Measurements from ENCODE around the gene PAK6. TPM values are rescaled to one million over a fixed set of nuclear protein-coding genes. Genes with fewer than 3 reads are reported as not detected.

Gene PAK6
- polyA plus RNA-seq, 3 donors, result 0.03 TPM; not detected in 2

GRCh38 chr15:40281057-40281800 lies 42.4 kb downstream of the PAK6 start:
- H3K9me3 Mint-ChIP-seq, result peaks cover 0 to 10% (median 0%) of the 10 kb centered on the region in 7 donors
- Histone ChIP-seq H3K4me2 (replicated peaks; ENCODE audit: extremely low read depth, low read length, poor library complexity, severe bottlenecking) (peak overlapping the region; percentile 97), H3K9ac (ENCODE audit: insufficient read depth, low read length, poor library complexity, severe bottlenecking) (no peak overlapping the region), H3K27me3 (ENCODE audit: control insufficient read depth in 2 of 2, insufficient read depth in 2 of 2, low read length in 2 of 2) (peaks cover 9 to 33% of the 10 kb centered on the region in 2 donors), H4K20me1 (ENCODE audit: insufficient read depth, low read length) (peaks cover 31% of the 10 kb centered on the region), H3K4me1 (ENCODE audit: control insufficient read depth in 1 of 2, insufficient read depth in 2 of 2, low read length in 2 of 2) (peaks cover 60 to 81% of the 10 kb centered on the region in 2 donors), H3K27ac (ENCODE audit: low read depth in 1 of 2, low read length in 2 of 2) (no peak overlapping the region), H3K36me3 (replicated peaks in 1 of 2; ENCODE audit: control insufficient read depth in 1 of 2, insufficient read depth in 2 of 2, low read length in 2 of 2) (peaks cover under 1 to 15% of the 10 kb centered on the region in 2 donors), H3K9me3 (replicated peaks in 1 of 2; ENCODE audit: control insufficient read depth in 1 of 2, insufficient read depth in 1 of 2, low read length in 2 of 2) (no peaks in the 10 kb centered on the region), H3K79me2 (ENCODE audit: insufficient read depth, low read length) (no peaks in the 10 kb centered on the region), H2AFZ (ENCODE audit: insufficient read depth, low read depth, low read length, poor library complexity, severe bottlenecking) (no peak overlapping the region), H3K4me3 (replicated peaks in 1 of 3; ENCODE audit: low read depth in 2 of 3, low read length in 3 of 3) (peak overlapping the region in 1 of 3 experiments; percentile 82)
- peak overlapping the region; percentile 41 to 82 for H3K4me3 Mint-ChIP-seq
- H3K36me3 Mint-ChIP-seq, result peaks cover 12 to 25% of the 10 kb centered on the region in 2 donors
- peaks cover 36 to 60% (median 48%) of the 10 kb centered on the region in 3 donors for H3K27me3 Mint-ChIP-seq (ENCODE audit: low read depth in 3 of 3)
- peaks cover 57% of the 10 kb centered on the region for H3K4me1 Mint-ChIP-seq
- DNase-seq, result no peak
- intact Hi-C loops (cut with micrococcal nuclease), result loop anchor here in 1 of 2 donors (5.0 kb wide), 1 partner anchor 56 kb away; no protein-coding TSS in a partner anchor
- peak overlapping the region in 1 of 7 donors; percentile 71 for H3K27ac Mint-ChIP-seq
- TF ChIP-seq CTCF (IDR thresholded peaks at IDR 0.05), result no peak
- 92% methylated on average over 42 of the region's 43 CpGs for WGBS (ENCODE audit: insufficient coverage)

GRCh38 chr15:40281801-40282146 lies 42.9 kb downstream of the PAK6 start:
- TF ChIP-seq CTCF (IDR thresholded peaks at IDR 0.05), result no peak
- Histone ChIP-seq H4K20me1 (ENCODE audit: insufficient read depth, low read length) (peaks cover 36% of the 10 kb centered on the region), H3K79me2 (ENCODE audit: insufficient read depth, low read length) (no peaks in the 10 kb centered on the region), H3K36me3 (replicated peaks in 1 of 2; ENCODE audit: control insufficient read depth in 1 of 2, insufficient read depth in 2 of 2, low read length in 2 of 2) (peaks cover 6 to 20% of the 10 kb centered on the region in 2 donors), H3K27ac (ENCODE audit: low read depth in 1 of 2, low read length in 2 of 2) (no peak overlapping the region), H3K4me1 (ENCODE audit: control insufficient read depth in 1 of 2, insufficient read depth in 2 of 2, low read length in 2 of 2) (peaks cover 55 to 81% of the 10 kb centered on the region in 2 donors), H3K4me2 (replicated peaks; ENCODE audit: extremely low read depth, low read length, poor library complexity, severe bottlenecking) (peak overlapping the region; percentile 97), H3K27me3 (ENCODE audit: control insufficient read depth in 2 of 2, insufficient read depth in 2 of 2, low read length in 2 of 2) (peaks cover 9 to 33% of the 10 kb centered on the region in 2 donors), H3K9me3 (replicated peaks in 1 of 2; ENCODE audit: control insufficient read depth in 1 of 2, insufficient read depth in 1 of 2, low read length in 2 of 2) (no peaks in the 10 kb centered on the region), H2AFZ (ENCODE audit: insufficient read depth, low read depth, low read length, poor library complexity, severe bottlenecking) (peak overlapping the region; percentile 90), H3K4me3 (replicated peaks in 1 of 3; ENCODE audit: low read depth in 2 of 3, low read length in 3 of 3) (peak overlapping the region in 1 of 3 experiments; percentile 82), H3K9ac (ENCODE audit: insufficient read depth, low read length, poor library complexity, severe bottlenecking) (peak overlapping the region; percentile 30)
- Mint-ChIP-seq H3K4me1 (peaks cover 56% of the 10 kb centered on the region), H3K36me3 (peaks cover 13 to 29% of the 10 kb centered on the region in 2 donors), H3K9me3 (peaks cover 0 to 10% (median 0%) of the 10 kb centered on the region in 7 donors), H3K4me3 (peak overlapping the region in 1 of 2 donors; percentile 84), H3K27me3 (ENCODE audit: low read depth in 3 of 3) (peaks cover 36 to 60% (median 45%) of the 10 kb centered on the region in 3 donors), H3K27ac (no peak overlapping the region)
- no peak for DNase-seq
- 15% methylated on average over 51 of the region's 51 CpGs for WGBS (ENCODE audit: insufficient coverage)
- intact Hi-C loops (cut with micrococcal nuclease), result loop anchor here in 1 of 2 donors (5.0 kb wide), 1 partner anchor 56 kb away; no protein-coding TSS in a partner anchor
